ENCODE measurements around the gene NDC80.

NDC80 gene

GRCh38 chr18:2529154-2529553, 42.2 kb upstream of the NDC80 start:
- Histone ChIP-seq H3K4me3 (ENCODE audit: insufficient read depth in 1 of 2, low read depth in 1 of 2, low read length in 2 of 2) (no peak overlapping the region), H2BK120ac (ENCODE audit: low read depth, low read length) (no peak overlapping the region), H3K23ac (ENCODE audit: low read length in 2 of 2) (no peak overlapping the region), H2BK15ac (ENCODE audit: low read depth, poor library complexity, severe bottlenecking) (no peak overlapping the region), H4K8ac (ENCODE audit: low read length) (no peak overlapping the region), H3K4me2 (ENCODE audit: low read length, poor library complexity, severe bottlenecking) (no peak overlapping the region), H3K4me1 (ENCODE audit: control insufficient read depth, insufficient read depth, low read depth, low read length) (peaks cover 2% of the 10 kb centered on the region), H3K79me1 (replicated peaks; ENCODE audit: low read length, poor library complexity, severe bottlenecking) (no peaks in the 10 kb centered on the region), H2AK5ac (ENCODE audit: low read length, severe bottlenecking) (no peak overlapping the region), H2AFZ (ENCODE audit: low read depth, low read length) (no peak overlapping the region), H3K14ac (ENCODE audit: low read length in 2 of 2) (no peak overlapping the region), H3K9ac (ENCODE audit: low read length) (no peak overlapping the region), H3K27me3 (ENCODE audit: control insufficient read depth in 1 of 2, insufficient read depth in 1 of 2, low read length in 2 of 2) (no peaks in the 10 kb centered on the region), H2BK12ac (ENCODE audit: low read length in 2 of 2) (no peak overlapping the region), H3K18ac (ENCODE audit: low read depth in 1 of 2, low read length in 2 of 2) (no peak overlapping the region), H4K91ac (ENCODE audit: low read length) (no peak overlapping the region), H3K27ac (ENCODE audit: low read length, poor library complexity, severe bottlenecking) (peak overlapping the region; percentile 83), H3K9me3 (ENCODE audit: control insufficient read depth, low read length) (peaks cover 7% of the 10 kb centered on the region), H2BK5ac (ENCODE audit: low read depth, low read length, poor library complexity, severe bottlenecking) (no peak overlapping the region), H3K4ac (ENCODE audit: low read depth in 1 of 2, low read length in 2 of 2) (no peak overlapping the region), H3K36me3 (ENCODE audit: control insufficient read depth in 1 of 2, insufficient read depth in 2 of 2, low read depth in 1 of 2, low read length in 2 of 2) (peaks cover 2 to 3% of the 10 kb centered on the region in 2 experiments)
- 78% methylated on average over 3 of the region's 7 CpGs for WGBS
- DNase-seq: no peak

GRCh38 chr18:2531751-2532150, 39.6 kb upstream of the NDC80 start:
- no peak overlapping the region for H3K18ac ChIP-seq (ENCODE audit: low read depth in 1 of 2, low read length in 2 of 2)

GRCh38 chr18:2532797-2533196, 38.6 kb upstream of the NDC80 start:
- Histone ChIP-seq H3K4me2 (ENCODE audit: low read length, poor library complexity, severe bottlenecking) (no peak overlapping the region), H3K9me3 (ENCODE audit: control insufficient read depth, low read length) (peaks cover 7% of the 10 kb centered on the region), H3K79me1 (replicated peaks; ENCODE audit: low read length, poor library complexity, severe bottlenecking) (no peaks in the 10 kb centered on the region), H2BK5ac (ENCODE audit: low read depth, low read length, poor library complexity, severe bottlenecking) (no peak overlapping the region), H3K23ac (ENCODE audit: low read length in 2 of 2) (no peak overlapping the region), H3K4me1 (ENCODE audit: control insufficient read depth, insufficient read depth, low read depth, low read length) (peaks cover 4% of the 10 kb centered on the region), H3K27me3 (ENCODE audit: control insufficient read depth in 1 of 2, insufficient read depth in 1 of 2, low read length in 2 of 2) (no peaks in the 10 kb centered on the region), H3K36me3 (ENCODE audit: control insufficient read depth in 1 of 2, insufficient read depth in 2 of 2, low read depth in 1 of 2, low read length in 2 of 2) (peaks cover 2 to 10% of the 10 kb centered on the region in 2 experiments), H3K9ac (ENCODE audit: low read length) (no peak overlapping the region), H3K27ac (ENCODE audit: low read length, poor library complexity, severe bottlenecking) (no peak overlapping the region), H4K8ac (ENCODE audit: low read length) (no peak overlapping the region), H4K91ac (ENCODE audit: low read length) (no peak overlapping the region), H3K14ac (ENCODE audit: low read length in 2 of 2) (no peak overlapping the region), H2AK5ac (ENCODE audit: low read length, severe bottlenecking) (peak overlapping the region; percentile 78), H2AFZ (ENCODE audit: low read depth, low read length) (no peak overlapping the region), H3K4me3 (ENCODE audit: insufficient read depth in 1 of 2, low read depth in 1 of 2, low read length in 2 of 2) (no peak overlapping the region), H3K4ac (ENCODE audit: low read depth in 1 of 2, low read length in 2 of 2) (no peak overlapping the region), H2BK120ac (ENCODE audit: low read depth, low read length) (no peak overlapping the region), H3K18ac (ENCODE audit: low read depth in 1 of 2, low read length in 2 of 2) (no peak overlapping the region), H2BK12ac (ENCODE audit: low read length in 2 of 2) (no peak overlapping the region), H2BK15ac (ENCODE audit: low read depth, poor library complexity, severe bottlenecking) (no peak overlapping the region)
- DNase-seq: no peak
- WGBS: 99% methylated on average over 2 of the region's 2 CpGs

More at GRCh38 chr18:2531751-2532150, 39.6 kb upstream of the NDC80 start:
- no peak overlapping the region for H3K27ac ChIP-seq (ENCODE audit: low read length, poor library complexity, severe bottlenecking)
- no peak overlapping the region for H3K4me3 ChIP-seq (ENCODE audit: insufficient read depth in 1 of 2, low read depth in 1 of 2, low read length in 2 of 2)
- no peak overlapping the region for H3K14ac ChIP-seq (ENCODE audit: low read length in 2 of 2)
- no peak overlapping the region for H4K8ac ChIP-seq (ENCODE audit: low read length)
- H3K27me3 ChIP-seq (ENCODE audit: control insufficient read depth in 1 of 2, insufficient read depth in 1 of 2, low read length in 2 of 2): no peaks in the 10 kb centered on the region
- H3K4me1 ChIP-seq (ENCODE audit: control insufficient read depth, insufficient read depth, low read depth, low read length): peaks cover 4% of the 10 kb centered on the region
- DNase-seq: no peak
- H3K9ac ChIP-seq (ENCODE audit: low read length): no peak overlapping the region
- no peak overlapping the region for H4K91ac ChIP-seq (ENCODE audit: low read length)
- H2BK12ac ChIP-seq (ENCODE audit: low read length in 2 of 2): no peak overlapping the region
- no peak overlapping the region for H3K23ac ChIP-seq (ENCODE audit: low read length in 2 of 2)
- H2BK120ac ChIP-seq (ENCODE audit: low read depth, low read length): no peak overlapping the region
- H2AFZ ChIP-seq (ENCODE audit: low read depth, low read length): no peak overlapping the region
- no peaks in the 10 kb centered on the region for H3K79me1 ChIP-seq (replicated peaks; ENCODE audit: low read length, poor library complexity, severe bottlenecking)
- H3K36me3 ChIP-seq (ENCODE audit: control insufficient read depth in 1 of 2, insufficient read depth in 2 of 2, low read depth in 1 of 2, low read length in 2 of 2): peaks cover 2 to 10% of the 10 kb centered on the region in 2 experiments
- no peak overlapping the region for H3K4me2 ChIP-seq (ENCODE audit: low read length, poor library complexity, severe bottlenecking)
- H2AK5ac ChIP-seq (ENCODE audit: low read length, severe bottlenecking): peak overlapping the region; percentile 93
- peaks cover 7% of the 10 kb centered on the region for H3K9me3 ChIP-seq (ENCODE audit: control insufficient read depth, low read length)
- 100% methylated on average over 2 of the region's 2 CpGs for WGBS
- H3K4ac ChIP-seq (ENCODE audit: low read depth in 1 of 2, low read length in 2 of 2): no peak overlapping the region
- H2BK15ac ChIP-seq (ENCODE audit: low read depth, poor library complexity, severe bottlenecking): no peak overlapping the region
- H2BK5ac ChIP-seq (ENCODE audit: low read depth, low read length, poor library complexity, severe bottlenecking): no peak overlapping the region

GRCh38 chr18:2534906-2535305, 36.5 kb upstream of the NDC80 start:
- no peak for DNase-seq
- 100% methylated on average over 1 of the region's 1 CpG for WGBS
- H3K4me2 ChIP-seq (ENCODE audit: low read length, poor library complexity, severe bottlenecking): no peak overlapping the region
- no peak overlapping the region for H4K91ac ChIP-seq (ENCODE audit: low read length)
- H2AK5ac ChIP-seq (ENCODE audit: low read length, severe bottlenecking): peak overlapping the region; percentile 89
- no peak overlapping the region for H2AFZ ChIP-seq (ENCODE audit: low read depth, low read length)
- H3K4me1 ChIP-seq (ENCODE audit: control insufficient read depth, insufficient read depth, low read depth, low read length): peaks cover 3% of the 10 kb centered on the region
- no peak overlapping the region for H4K8ac ChIP-seq (ENCODE audit: low read length)
- H3K14ac ChIP-seq (ENCODE audit: low read length in 2 of 2): no peak overlapping the region
- H2BK15ac ChIP-seq (ENCODE audit: low read depth, poor library complexity, severe bottlenecking): no peak overlapping the region
- no peak overlapping the region for H3K4ac ChIP-seq (ENCODE audit: low read depth in 1 of 2, low read length in 2 of 2)
- H3K79me1 ChIP-seq (replicated peaks; ENCODE audit: low read length, poor library complexity, severe bottlenecking): no peaks in the 10 kb centered on the region
- H3K18ac ChIP-seq (ENCODE audit: low read depth in 1 of 2, low read length in 2 of 2): no peak overlapping the region
- H3K36me3 ChIP-seq (ENCODE audit: control insufficient read depth in 1 of 2, insufficient read depth in 2 of 2, low read depth in 1 of 2, low read length in 2 of 2): peaks cover 2 to 14% of the 10 kb centered on the region in 2 experiments
- no peak overlapping the region for H3K23ac ChIP-seq (ENCODE audit: low read length in 2 of 2)
- no peak overlapping the region for H3K9ac ChIP-seq (ENCODE audit: low read length)
- H3K4me3 ChIP-seq (ENCODE audit: insufficient read depth in 1 of 2, low read depth in 1 of 2, low read length in 2 of 2): no peak overlapping the region
- H2BK5ac ChIP-seq (ENCODE audit: low read depth, low read length, poor library complexity, severe bottlenecking): no peak overlapping the region
- no peak overlapping the region for H2BK12ac ChIP-seq (ENCODE audit: low read length in 2 of 2)
- H3K27me3 ChIP-seq (ENCODE audit: control insufficient read depth in 1 of 2, insufficient read depth in 1 of 2, low read length in 2 of 2): no peaks in the 10 kb centered on the region
- no peak overlapping the region for H2BK120ac ChIP-seq (ENCODE audit: low read depth, low read length)
- H3K9me3 ChIP-seq (ENCODE audit: control insufficient read depth, low read length): peaks cover 7% of the 10 kb centered on the region
- peak overlapping the region; percentile 92 for H3K27ac ChIP-seq (ENCODE audit: low read length, poor library complexity, severe bottlenecking)
